Measurements from ENCODE around the gene HOPX.

Gene HOPX

DNA sequence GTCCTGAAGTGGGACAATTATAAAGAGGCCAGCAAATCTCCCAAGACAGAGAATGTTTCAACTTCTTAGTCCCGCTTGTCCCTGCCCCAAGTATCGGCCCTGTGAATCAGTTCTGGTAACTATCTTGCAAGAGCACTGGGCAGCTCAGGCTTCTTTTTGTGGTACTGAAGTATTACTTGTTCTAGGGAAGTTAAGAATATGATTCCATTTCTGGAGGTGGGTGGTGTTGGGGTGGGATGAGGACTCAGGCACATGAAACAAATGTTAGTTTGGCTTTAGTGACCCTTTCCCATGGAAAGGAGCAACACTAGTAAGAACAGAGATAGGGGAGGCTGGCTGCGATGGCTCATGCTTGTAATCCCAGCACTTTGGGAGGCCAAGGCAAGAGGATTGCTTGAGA lies 28.9 kb downstream of the HOPX start:
- TF ChIP-seq, protein P1, sequence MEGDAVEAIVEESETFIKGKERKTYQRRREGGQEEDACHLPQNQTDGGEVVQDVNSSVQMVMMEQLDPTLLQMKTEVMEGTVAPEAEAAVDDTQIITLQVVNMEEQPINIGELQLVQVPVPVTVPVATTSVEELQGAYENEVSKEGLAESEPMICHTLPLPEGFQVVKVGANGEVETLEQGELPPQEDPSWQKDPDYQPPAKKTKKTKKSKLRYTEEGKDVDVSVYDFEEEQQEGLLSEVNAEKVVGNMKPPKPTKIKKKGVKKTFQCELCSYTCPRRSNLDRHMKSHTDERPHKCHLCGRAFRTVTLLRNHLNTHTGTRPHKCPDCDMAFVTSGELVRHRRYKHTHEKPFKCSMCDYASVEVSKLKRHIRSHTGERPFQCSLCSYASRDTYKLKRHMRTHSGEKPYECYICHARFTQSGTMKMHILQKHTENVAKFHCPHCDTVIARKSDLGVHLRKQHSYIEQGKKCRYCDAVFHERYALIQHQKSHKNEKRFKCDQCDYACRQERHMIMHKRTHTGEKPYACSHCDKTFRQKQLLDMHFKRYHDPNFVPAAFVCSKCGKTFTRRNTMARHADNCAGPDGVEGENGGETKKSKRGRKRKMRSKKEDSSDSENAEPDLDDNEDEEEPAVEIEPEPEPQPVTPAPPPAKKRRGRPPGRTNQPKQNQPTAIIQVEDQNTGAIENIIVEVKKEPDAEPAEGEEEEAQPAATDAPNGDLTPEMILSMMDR (IDR thresholded peaks at IDR 0.05): no peak

DNA sequence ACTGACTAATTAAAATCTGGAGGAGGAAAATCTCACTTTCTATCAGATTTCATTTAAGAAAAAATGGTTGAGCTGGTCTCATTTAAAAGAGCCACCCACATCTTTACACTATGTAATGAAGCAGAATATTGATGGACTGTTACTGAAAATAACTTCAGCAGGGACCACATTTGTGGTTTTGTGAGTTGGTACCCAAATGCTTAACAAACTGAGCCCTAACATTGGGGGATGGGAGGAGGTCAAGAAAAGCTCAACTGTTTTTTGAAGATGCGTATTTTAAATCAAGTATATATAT lies 30.1 kb downstream of the HOPX start:
- TF ChIP-seq, protein P1 (IDR thresholded peaks at IDR 0.05): no peak

DNA sequence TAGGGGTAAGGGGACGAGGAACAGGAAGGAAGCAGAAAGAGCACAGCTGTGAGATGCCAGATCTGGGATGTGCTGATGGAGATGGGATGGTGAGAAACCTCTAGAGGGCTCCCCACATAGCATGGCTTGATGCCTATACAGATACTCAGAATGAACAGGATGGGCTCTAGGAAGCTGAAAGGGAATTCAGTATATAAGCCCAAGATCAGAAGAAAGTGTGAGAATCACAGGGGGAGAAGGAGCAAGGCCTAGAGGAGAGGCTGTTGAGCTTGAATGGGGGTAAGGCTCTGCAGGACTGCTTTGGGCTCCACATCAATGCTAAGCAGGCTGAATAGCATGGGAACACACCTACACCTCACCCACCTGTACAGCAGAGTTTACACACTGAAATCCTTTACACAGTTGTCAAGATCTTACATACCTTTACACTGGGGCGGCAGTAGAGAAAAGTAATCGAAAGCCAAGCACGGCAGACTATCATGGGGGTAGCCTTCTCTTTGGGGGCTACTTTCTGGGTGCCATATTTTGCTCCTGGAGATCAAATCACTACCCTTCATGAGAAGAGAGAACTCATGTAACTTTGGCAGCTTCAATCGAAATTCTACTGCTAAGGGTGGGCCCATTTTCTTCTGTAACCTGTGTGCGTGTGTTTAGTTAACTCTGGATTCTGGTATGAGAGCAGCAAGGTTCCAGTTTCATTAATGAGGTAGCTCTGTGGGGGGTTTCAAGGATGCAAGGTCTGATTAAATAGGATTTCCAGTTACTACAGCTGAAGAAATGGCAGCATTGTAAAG lies 30.6 kb downstream of the HOPX start:
- TF ChIP-seq, protein P1 (IDR thresholded peaks at IDR 0.05): no peak

DNA sequence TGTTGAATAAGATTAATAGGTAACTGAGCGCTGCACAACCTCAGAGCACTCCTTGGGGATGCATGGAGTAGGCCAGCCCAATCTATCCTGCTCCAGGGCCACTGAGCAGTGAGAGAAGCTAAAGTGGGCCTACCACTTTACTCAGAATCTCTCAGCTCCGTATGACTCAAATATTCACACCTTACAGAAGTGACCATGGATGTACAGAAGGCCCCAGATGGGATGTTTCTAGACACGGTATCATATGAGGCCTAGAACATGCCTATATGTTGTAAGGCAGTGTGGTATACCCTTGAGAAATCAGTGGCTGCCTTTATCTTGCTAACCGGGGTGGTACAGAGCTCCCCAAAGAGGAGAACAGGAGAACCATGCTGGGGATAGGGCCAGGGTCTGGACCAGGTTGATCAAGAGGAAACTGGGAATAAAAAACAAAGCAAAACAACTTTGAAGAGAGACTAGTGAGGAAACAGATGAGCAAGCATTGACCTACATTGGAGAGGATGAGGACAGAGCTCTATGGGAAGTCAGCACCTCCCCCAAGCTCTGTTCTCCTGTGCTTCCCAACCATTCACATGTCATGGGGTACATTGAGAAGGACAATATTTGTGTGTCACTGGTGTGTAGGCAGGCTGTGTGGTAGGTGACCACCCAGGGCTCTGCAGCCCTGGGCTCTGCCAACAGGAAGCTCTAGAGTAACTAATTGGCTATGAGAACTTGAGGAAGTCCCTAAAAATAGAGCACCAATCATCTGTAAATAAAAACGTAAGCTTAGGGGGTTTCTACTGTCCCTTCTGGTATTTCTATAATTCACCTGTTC lies 31.4 kb downstream of the HOPX start:
- TF ChIP-seq, protein P1 (IDR thresholded peaks at IDR 0.05): no peak

DNA sequence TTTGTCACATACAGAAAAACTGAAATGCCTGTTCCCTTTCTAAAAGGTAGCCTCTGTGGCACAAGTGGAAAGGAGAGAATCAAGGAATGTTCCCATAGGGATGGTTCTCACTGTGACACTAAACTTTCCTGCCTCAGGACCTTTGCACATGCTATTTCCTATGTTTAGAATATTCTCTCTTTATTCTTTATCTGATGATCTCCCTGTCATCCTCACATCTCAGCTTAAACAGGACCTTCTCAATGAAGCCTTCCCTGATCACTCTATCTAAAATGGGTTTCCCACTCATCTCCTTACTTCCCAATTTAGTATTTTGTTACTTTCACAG lies 32.3 kb downstream of the HOPX start:
- TF ChIP-seq, protein P1 (IDR thresholded peaks at IDR 0.05): no peak

DNA sequence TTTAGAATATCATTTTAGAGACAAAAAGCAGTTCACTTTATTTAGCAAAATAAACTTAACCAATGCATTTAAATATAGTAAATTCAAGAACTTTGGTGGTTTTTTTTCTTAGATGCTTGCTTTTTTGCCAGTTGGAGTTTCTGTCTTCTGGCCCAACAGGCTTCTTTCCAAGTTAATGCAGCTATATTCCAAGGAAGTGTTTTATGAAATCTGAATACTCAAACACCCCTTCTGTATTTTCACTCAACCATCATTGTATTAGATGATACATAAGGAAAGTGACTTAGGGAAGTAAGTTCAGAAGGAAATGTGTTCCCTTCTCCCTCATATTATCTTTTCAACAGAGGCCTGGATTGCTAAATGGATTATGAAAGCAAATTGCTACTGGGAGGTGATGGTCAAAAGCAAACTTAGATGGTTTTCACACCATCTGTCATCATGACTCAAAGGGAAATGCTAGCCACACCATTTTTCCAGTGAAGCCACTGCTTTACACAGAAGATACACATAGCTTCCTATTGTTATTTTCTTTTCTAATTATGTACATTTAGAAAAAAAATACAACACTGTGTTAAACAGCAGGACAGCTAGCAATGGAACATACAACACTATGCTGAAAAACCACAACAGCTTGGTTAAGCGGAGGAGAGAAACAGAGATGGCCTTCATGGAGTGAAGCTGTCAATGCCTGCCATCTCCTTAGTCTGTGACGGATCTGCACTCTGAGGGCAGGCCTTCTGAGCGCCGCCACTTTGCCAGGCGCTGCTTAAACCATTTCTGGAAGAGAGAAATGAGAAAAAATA lies 32.9 kb downstream of the HOPX start:
- TF ChIP-seq, protein P1 (IDR thresholded peaks at IDR 0.05): no peak

DNA sequence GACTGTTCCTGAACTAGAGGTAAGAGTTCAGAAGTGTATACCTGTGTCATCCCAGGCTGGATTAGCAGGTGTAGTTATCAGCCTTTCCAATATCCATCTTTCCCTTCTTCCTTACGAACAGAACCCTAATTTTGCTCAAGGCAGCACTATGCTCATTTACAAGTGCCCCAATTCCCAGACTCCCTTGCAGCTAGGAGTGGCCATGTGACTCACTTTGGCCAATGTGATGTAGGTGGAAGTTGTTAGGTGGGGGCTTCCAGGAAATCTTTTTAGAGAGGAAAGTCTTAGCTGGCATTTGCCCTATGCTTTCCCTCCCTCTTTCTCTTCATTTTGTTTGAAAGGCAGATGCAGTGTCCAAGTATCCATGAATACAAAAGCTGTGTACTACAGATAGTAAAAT lies 34.8 kb downstream of the HOPX start:
- TF ChIP-seq, protein P1 (IDR thresholded peaks at IDR 0.05): no peak
